Lung (tissue), 12 donors: ENCODE results near the gene APOC4. TPM values are rescaled to one million over a fixed set of nuclear protein-coding genes. Genes with fewer than 3 reads are reported as not detected.

ENCODE experiments used
- ATAC-seq: fragments of 200-7000 bp; cut with Tn5 transposase; one replicate; pipeline ENCODE4 v1.9.1; 2020; ENCODE audit warnings: moderate number of reproducible peaks; ENCODE audit not compliant: insufficient read depth, low FRiP score
- DNase-seq, 3 donors: peaks; one replicate each; pipeline ENCODE4 v3.0.0-alpha.2; 2013 to 2017
- H3K27ac ChIP-seq, 2 donors: one replicate each; pipeline ENCODE4 v1.5.1; 2013; ENCODE audit warnings: mild to moderate bottlenecking in 2 of 2, moderate library complexity in 2 of 2, control low read depth in 1 of 2, inconsistent platforms in 1 of 2, low read depth in 1 of 2, low read length in 1 of 2
- H3K27me3 ChIP-seq, 3 donors: one replicate each; pipeline ENCODE4 v1.5.1; 2013; ENCODE audit warnings: low read length in 2 of 3; ENCODE audit not compliant: control insufficient read depth in 3 of 3, insufficient read depth in 3 of 3
- H3K36me3 ChIP-seq, 4 donors: one replicate each; pipeline ENCODE4 v1.5.1; 2013; ENCODE audit warnings: low read length in 4 of 4, mild to moderate bottlenecking in 1 of 4, moderate library complexity in 1 of 4; ENCODE audit not compliant: control insufficient read depth in 4 of 4, insufficient read depth in 4 of 4
- H3K4me1 ChIP-seq, 5 donors: one replicate each; pipeline ENCODE4 v1.5.1; 2013; ENCODE audit warnings: low read length in 5 of 5, mild to moderate bottlenecking in 2 of 5, moderate library complexity in 1 of 5; ENCODE audit not compliant: control insufficient read depth in 5 of 5, insufficient read depth in 5 of 5
- H3K4me3 ChIP-seq: one replicate; pipeline ENCODE4 v1.5.1; 2013; ENCODE audit warnings: mild to moderate bottlenecking, control low read depth, moderate library complexity
- H3K9ac ChIP-seq, 2 donors: one replicate each; pipeline ENCODE4 v1.5.1; 2013; ENCODE audit warnings: low read length in 2 of 2, control low read depth in 1 of 2; ENCODE audit not compliant: insufficient read depth in 1 of 2
- H3K9me3 ChIP-seq, 4 donors: one replicate each; pipeline ENCODE4 v1.5.1; 2013; ENCODE audit warnings: low read length in 3 of 4, mild to moderate bottlenecking in 1 of 4, moderate library complexity in 1 of 4; ENCODE audit not compliant: control insufficient read depth in 4 of 4, insufficient read depth in 3 of 4
- WGBS, 2 donors: extraction: QIAGEN DNeasy Blood & Tissue Kit; methylation state at CpG; one replicate each; pipeline ENCODE4 v1.1.7; 2013; 5-methylcytosine and 5-hydroxymethylcytosine counted together
- polyA plus RNA-seq, 2 donors: library from polyadenylated mRNA; stranded (reverse); fragments of 200-250 nt; gene quantifications; one replicate each; pipeline ENCODE4 v1.2.1, GENCODE V29; 2013
- total RNA-seq, 2 donors: library from RNA; depleted of rRNA in 1 of 2; stranded (reverse); fragments of >200 nt in 1 of 2; gene quantifications; one replicate each; pipeline ENCODE4 v1.2.1, GENCODE V29; 2014 to 2021
- TF ChIP-seq, protein P1 (sequence below): IDR thresholded peaks from 2 replicates; pipeline ENCODE4 v1.5.1; 2012; ENCODE audit warnings: mild to moderate bottlenecking; ENCODE audit errors: control extremely low read depth, extremely low read depth
- donor health status: control.
- donor health status: control.
- donor health status: Bipolar disorder and iron deficiency.
- donor health status: healthy.
- donor health status: DM: yes; HTN: yes; CAD: no.

APOC4 gene
- total and polyA plus RNA-seq, 4 donors = 0.98 TPM; not detected in 3

DNA sequence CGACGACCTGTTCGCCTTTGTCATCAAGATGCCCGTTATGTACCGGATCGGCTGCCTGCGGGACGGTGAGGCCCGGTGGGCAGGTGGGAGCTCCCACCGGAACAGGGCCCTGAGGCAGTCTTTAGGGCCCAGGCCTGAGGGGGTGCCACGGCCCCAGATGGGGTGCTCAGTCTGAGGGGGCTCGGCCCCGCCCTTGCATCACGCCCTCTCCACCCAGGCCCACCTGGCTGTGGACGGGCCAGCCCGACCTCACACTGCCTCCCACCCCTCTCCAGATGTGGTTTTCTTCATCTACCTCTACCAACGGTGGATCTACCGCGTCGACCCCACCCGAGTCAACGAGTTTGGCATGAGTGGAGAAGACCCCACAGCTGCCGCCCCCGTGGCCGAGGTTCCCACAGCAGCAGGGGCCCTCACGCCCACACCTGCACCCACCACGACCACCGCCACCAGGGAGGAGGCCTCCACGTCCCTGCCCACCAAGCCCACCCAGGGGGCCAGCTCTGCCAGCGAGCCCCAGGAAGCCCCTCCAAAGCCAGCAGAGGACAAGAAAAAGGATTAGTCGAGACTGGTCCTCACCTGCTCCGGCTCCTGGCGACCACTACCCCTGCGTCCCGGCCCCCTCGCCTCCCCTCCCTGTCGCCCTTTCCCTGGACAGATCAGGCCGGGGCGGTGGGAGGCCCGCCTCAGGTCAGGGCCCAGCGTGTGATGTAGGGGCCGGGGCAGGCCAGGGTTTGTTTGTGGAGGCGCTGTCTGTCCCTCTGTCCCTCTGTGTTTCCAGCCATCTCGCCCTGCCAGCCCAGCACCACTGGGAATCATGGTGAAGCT, 50.5 kb downstream of the APOC4 start:
- Histone ChIP-seq H3K36me3 (peaks cover 5 to 59% (median 13%) of the 10 kb centered on the region in 4 donors), H3K9me3 (no peaks in the 10 kb centered on the region), H3K27me3 (no peaks in the 10 kb centered on the region), H3K4me1 (no peaks in the 10 kb centered on the region), H3K9ac (no peak overlapping the region), H3K27ac (no peak overlapping the region), H3K4me3 (no peak overlapping the region)
- DNase-seq (no peak), ATAC-seq (no peak)
- TF ChIP-seq, protein P1, sequence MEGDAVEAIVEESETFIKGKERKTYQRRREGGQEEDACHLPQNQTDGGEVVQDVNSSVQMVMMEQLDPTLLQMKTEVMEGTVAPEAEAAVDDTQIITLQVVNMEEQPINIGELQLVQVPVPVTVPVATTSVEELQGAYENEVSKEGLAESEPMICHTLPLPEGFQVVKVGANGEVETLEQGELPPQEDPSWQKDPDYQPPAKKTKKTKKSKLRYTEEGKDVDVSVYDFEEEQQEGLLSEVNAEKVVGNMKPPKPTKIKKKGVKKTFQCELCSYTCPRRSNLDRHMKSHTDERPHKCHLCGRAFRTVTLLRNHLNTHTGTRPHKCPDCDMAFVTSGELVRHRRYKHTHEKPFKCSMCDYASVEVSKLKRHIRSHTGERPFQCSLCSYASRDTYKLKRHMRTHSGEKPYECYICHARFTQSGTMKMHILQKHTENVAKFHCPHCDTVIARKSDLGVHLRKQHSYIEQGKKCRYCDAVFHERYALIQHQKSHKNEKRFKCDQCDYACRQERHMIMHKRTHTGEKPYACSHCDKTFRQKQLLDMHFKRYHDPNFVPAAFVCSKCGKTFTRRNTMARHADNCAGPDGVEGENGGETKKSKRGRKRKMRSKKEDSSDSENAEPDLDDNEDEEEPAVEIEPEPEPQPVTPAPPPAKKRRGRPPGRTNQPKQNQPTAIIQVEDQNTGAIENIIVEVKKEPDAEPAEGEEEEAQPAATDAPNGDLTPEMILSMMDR = no peak
- 92 to 96% methylated on average over 41 to 44 of the region's 44 CpGs for WGBS, 2 donors

DNA sequence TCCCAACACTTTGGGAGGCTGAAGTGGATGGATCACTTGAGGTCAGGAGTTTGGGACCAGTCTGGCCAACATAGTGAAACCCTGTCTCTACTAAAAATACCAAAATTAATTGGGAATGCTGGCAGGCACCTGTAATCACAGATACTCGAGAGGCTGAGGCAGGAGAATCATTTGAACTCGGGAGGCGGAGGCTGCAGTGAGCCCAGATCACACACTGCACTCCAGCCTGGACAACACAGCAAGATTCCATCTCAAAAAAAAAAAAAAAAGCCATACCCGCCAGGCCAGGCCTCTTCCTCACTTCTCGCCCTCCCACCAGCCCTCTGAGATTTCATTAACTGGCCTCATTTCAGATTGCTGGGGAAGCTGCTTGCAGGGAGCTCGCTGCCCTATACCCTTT, 51.5 kb downstream of the APOC4 start:
- TF ChIP-seq, protein P1 = no peak
- Histone ChIP-seq H3K9me3 (no peaks in the 10 kb centered on the region), H3K9ac (no peak overlapping the region), H3K4me3 (no peak overlapping the region), H3K27ac (no peak overlapping the region), H3K27me3 (no peaks in the 10 kb centered on the region), H3K4me1 (no peaks in the 10 kb centered on the region), H3K36me3 (peaks cover 2 to 49% (median 13%) of the 10 kb centered on the region in 4 donors)
- DNase-seq (no peak), ATAC-seq (no peak)
- WGBS, 2 donors = 93 to 94% methylated on average over 6 of the region's 6 CpGs

DNA sequence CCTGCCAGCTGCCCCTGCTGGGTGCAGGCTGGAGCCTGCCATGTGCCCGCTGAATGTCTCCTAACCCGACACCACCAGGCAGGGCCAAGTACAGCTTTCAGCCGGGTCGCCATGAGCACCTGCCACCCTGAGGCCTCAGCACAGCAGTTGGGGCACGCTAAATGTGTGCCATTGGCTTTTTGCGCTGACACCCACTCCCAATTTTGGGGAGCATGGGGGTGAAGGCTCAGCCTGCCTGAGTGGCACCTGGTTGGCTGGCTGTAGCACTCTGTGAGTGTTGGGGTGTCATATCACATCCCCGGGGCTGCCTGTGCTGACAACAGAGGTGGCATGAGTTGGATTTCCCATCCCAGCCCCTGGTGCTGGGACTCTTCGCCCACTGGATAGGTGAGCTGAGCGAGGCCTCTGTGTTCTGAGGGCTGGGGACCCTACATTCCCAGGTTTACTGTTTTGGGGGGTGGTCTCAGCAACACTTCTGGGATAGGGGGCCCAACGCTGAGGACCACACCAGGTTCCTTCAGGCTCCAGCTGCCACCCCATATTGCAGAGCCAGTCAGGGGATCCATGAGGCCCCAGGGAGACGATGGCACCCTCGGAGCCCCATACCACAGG, 52.0 kb downstream of the APOC4 start:
- ATAC-seq = no peak
- no peaks in the 10 kb centered on the region for H3K27me3 ChIP-seq
- no peak overlapping the region for H3K4me3 ChIP-seq
- H3K9me3 ChIP-seq = no peaks in the 10 kb centered on the region
- 91 to 95% methylated on average over 12 of the region's 12 CpGs for WGBS, 2 donors
- peaks cover under 1 to 46% (median 12%) of the 10 kb centered on the region in 4 donors for H3K36me3 ChIP-seq
- no peaks in the 10 kb centered on the region for H3K4me1 ChIP-seq
- H3K9ac ChIP-seq = no peak overlapping the region
- H3K27ac ChIP-seq = no peak overlapping the region
- TF ChIP-seq, protein P1 = no peak
- DNase-seq = no peak

Other genes with a start within 250 kb of the APOC4 start
- under 1 TPM in 1 of 2 donors, not detected in 1; 0.26 TPM for gene CEACAM16, start 243.1 kb upstream of the APOC4 start, total RNA-seq
- gene CEACAM16, start 243.1 kb upstream of the APOC4 start, polyA plus RNA-seq = not detected
- gene BCL3, start 193.5 kb upstream of the APOC4 start, total RNA-seq = 10 to 100 TPM; 17.6 to 63.8 TPM
- 100 to 1,000 TPM in 1 of 2 donors, 10 to 100 TPM in 1; 63.7 to 233 TPM for gene BCL3, start 193.5 kb upstream of the APOC4 start, polyA plus RNA-seq
- gene CBLC, start 164.3 kb upstream of the APOC4 start, total RNA-seq = 1 to 10 TPM; 4.8 to 5.5 TPM
- 1 to 10 TPM; 4.0 to 5.3 TPM for gene CBLC, start 164.3 kb upstream of the APOC4 start, polyA plus RNA-seq
- gene BCAM, start 133.1 kb upstream of the APOC4 start, total RNA-seq = 100 to 1,000 TPM; 168 to 225 TPM
- 100 to 1,000 TPM in 1 of 2 donors, 10 to 100 TPM in 1; 59.2 to 202 TPM for gene BCAM, start 133.1 kb upstream of the APOC4 start, polyA plus RNA-seq
- gene NECTIN2, start 95.9 kb upstream of the APOC4 start, total RNA-seq = 100 to 1,000 TPM in 1 of 2 donors, 10 to 100 TPM in 1; 90.4 to 117 TPM
- 10 to 100 TPM; 76.9 to 97.6 TPM for gene NECTIN2, start 95.9 kb upstream of the APOC4 start, polyA plus RNA-seq
- 10 to 100 TPM; 17.6 to 76.8 TPM for gene TOMM40, start 51.0 kb upstream of the APOC4 start, total RNA-seq
- 10 to 100 TPM; 55.0 to 69.4 TPM for gene TOMM40, start 51.0 kb upstream of the APOC4 start, polyA plus RNA-seq
- gene APOE, start 36.4 kb upstream of the APOC4 start, total RNA-seq = 100 to 1,000 TPM in 1 of 2 donors, 10 to 100 TPM in 1; 80.8 to 177 TPM
- 1,000 to 10,000 TPM in 1 of 2 donors, 100 to 1,000 TPM in 1; 235 to 1,011 TPM for gene APOE, start 36.4 kb upstream of the APOC4 start, polyA plus RNA-seq
- 100 to 1,000 TPM in 1 of 2 donors, 10 to 100 TPM in 1; 14.0 to 282 TPM for gene APOC1, start 27.6 kb upstream of the APOC4 start, total RNA-seq
- 1,000 to 10,000 TPM in 1 of 2 donors, 100 to 1,000 TPM in 1; 153 to 1,030 TPM for gene APOC1, start 27.6 kb upstream of the APOC4 start, polyA plus RNA-seq
- 1 to 10 TPM; 1.8 to 8.0 TPM for gene APOC2, start 3.8 kb downstream of the APOC4 start, total RNA-seq
- 10 to 100 TPM; 12.2 to 21.5 TPM for gene APOC2, start 3.8 kb downstream of the APOC4 start, polyA plus RNA-seq
- gene CLPTM1, start 13.1 kb downstream of the APOC4 start, total RNA-seq = 100 to 1,000 TPM in 1 of 2 donors, 10 to 100 TPM in 1; 35.9 to 130 TPM
- gene CLPTM1, start 13.1 kb downstream of the APOC4 start, polyA plus RNA-seq = 10 to 100 TPM; 82.5 to 88.0 TPM
- gene RELB, start 59.2 kb downstream of the APOC4 start, total RNA-seq = 10 to 100 TPM; 15.8 to 23.8 TPM
- 10 to 100 TPM in 1 of 2 donors, 1 to 10 TPM in 1; 9.4 to 65.9 TPM for gene RELB, start 59.2 kb downstream of the APOC4 start, polyA plus RNA-seq
- 10 to 100 TPM; 23.9 to 73.9 TPM for gene CLASRP, start 96.8 kb downstream of the APOC4 start, total RNA-seq
- gene CLASRP, start 96.8 kb downstream of the APOC4 start, polyA plus RNA-seq = 100 to 1,000 TPM in 1 of 2 donors, 10 to 100 TPM in 1; 41.2 to 107 TPM
- gene ZNF296, start 134.2 kb downstream of the APOC4 start, total RNA-seq = 1 to 10 TPM in 1 of 2 donors, under 1 TPM in 1; 0.43 to 3.8 TPM
- 1 to 10 TPM; 1.9 to 3.9 TPM for gene ZNF296, start 134.2 kb downstream of the APOC4 start, polyA plus RNA-seq
- 10 to 100 TPM; 18.7 to 21.1 TPM for gene GEMIN7, start 137.0 kb downstream of the APOC4 start, total RNA-seq
- gene GEMIN7, start 137.0 kb downstream of the APOC4 start, polyA plus RNA-seq = 10 to 100 TPM; 24.3 to 29.0 TPM
- 10 to 100 TPM; 20.7 to 31.1 TPM for gene PPP1R37, start 150.9 kb downstream of the APOC4 start, total RNA-seq
- gene PPP1R37, start 150.9 kb downstream of the APOC4 start, polyA plus RNA-seq = 10 to 100 TPM; 19.2 to 39.7 TPM
- gene NKPD1, start 218.7 kb downstream of the APOC4 start, total RNA-seq = under 1 TPM in 1 of 2 donors, not detected in 1; 0.06 TPM
- under 1 TPM; 0.07 to 0.08 TPM for gene NKPD1, start 218.7 kb downstream of the APOC4 start, polyA plus RNA-seq
- 10 to 100 TPM; 14.0 to 20.5 TPM for gene TRAPPC6A, start 236.0 kb downstream of the APOC4 start, total RNA-seq
- gene TRAPPC6A, start 236.0 kb downstream of the APOC4 start, polyA plus RNA-seq = 10 to 100 TPM; 32.0 to 38.4 TPM
- 10 to 100 TPM in 1 of 2 donors, 1 to 10 TPM in 1; 7.5 to 17.3 TPM for gene BLOC1S3, start 236.5 kb downstream of the APOC4 start, total RNA-seq
- gene BLOC1S3, start 236.5 kb downstream of the APOC4 start, polyA plus RNA-seq = 1 to 10 TPM; 4.2 to 8.7 TPM